ENCODE data around the gene SPC25.

- TF ChIP-seq CTCF (IDR thresholded peaks at IDR 0.05) (no peak), POLR2A (IDR thresholded peaks at IDR 0.05) (no peak)
Observed at GRCh38 chr2:168892327-168892726, 2.1 kb upstream of the SPC25 start.
